Stimulated activated CD4-positive, alpha-beta T cell treated with anti-CD3 and anti-CD28 coated beads, Interleukin-15, amount 100 ng/mL, for 48 hours (primary cell): ENCODE measurements around the gene CHI3L2.
A peak's percentile ranks its signal among the peaks of the same experiment; 100 is the strongest.

Source experiments
- DNase-seq, 2 donors: peaks; one replicate each; pipeline ENCODE4 v3.0.0-alpha.2; 2020; ENCODE audit warnings: low read depth in 2 of 2

The CHI3L2 gene

DNA sequence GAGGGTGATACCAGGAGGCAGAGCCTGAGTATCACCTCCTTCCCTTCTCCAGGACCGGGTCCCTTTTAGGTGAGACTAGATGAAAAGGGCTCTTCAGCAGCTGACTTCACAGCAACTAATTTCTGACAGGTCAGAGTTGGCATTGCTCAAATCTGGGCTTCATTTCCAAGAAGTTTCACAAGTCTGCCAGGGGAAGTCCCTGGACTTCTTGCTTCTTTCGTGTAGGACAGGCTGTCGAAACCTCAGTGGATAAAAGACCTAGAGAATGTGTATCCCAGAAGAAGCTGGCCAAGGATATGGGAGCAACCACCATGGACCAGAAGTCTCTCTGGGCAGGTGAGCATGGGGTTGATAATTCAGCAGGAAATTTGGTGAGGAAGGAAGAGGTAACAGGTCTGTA is at the start of gene CHI3L2:
Gene CHI3L2, plus strand, starts transcription at position 280 of the 400 bp plus-strand sequence. Its CDS starts 17 bp downstream, at position 297.
- no peak for DNase-seq

DNA sequence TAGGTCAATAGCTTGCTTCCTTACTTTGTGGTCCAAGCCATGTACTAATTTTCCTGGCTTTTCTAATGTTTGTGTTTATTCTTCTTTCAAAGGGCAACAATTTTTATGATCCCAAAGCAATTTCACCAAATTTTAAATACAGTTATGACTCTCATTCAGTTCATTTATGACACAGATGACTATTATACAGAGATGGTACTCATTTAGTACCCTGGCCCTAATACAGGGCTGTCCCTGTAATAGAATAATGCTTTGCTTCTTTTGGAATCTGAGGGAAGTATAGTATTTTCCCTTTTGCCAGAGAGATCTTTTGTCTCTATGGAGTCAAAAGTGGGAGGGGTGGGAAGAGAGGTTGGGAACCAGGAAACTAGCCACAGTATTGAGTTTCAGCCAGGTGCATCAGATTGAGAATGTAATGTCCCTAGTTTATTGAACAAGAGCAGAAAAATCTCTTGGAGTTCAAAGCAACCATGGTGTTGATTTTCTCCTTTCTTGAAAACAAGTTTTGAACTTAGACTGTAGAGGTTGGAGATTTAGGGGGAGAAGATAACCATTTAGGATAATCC is 47.5 kb upstream of the CHI3L2 start:
- no peak for DNase-seq

DNA sequence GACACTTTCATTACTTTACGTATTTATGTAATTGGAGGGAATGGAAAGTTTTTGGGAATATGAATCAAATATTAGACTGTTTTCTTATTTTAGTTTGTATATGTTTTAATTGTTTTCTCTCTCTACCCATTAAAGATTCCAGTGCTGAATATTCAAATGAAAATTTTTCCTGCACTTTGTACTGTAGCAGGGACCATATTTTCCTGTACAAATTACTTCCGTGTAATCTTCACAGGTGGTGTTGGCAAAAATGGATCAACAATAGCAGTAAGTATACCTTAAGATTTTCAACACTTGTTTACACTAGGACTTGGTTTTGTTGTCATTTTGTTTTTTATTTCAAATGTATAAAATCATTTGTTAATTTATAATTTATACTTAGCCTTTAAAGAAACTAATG is 45.5 kb upstream of the CHI3L2 start:
- DNase-seq = no peak

GRCh38 chr1:111183308-111184069 is 44.0 kb upstream of the CHI3L2 start:
- DNase-seq = no peak

DNA sequence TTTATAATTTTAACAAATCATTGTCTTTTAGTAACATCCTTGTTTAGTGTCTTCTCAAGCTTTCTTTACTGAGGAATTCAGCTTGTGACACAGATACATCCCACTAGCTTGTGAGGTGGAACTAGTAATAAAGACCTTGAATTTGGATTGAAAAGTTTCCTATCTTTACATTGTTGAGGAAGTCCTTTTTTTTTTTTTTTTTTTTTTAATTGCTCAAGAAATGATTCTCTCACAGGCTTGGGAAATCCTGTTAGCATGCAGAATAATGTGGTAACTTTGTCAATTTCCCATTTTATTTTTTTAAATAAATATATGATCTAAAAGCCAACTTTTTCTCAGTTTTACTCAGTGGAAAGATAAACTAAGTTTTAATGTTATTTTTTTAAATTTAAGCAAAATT is 42.9 kb upstream of the CHI3L2 start:
- DNase-seq = no peak

- no peak for DNase-seq
These were observed 36.5 kb upstream of the CHI3L2 start for GRCh38 chr1:111190931-111191451.

DNA sequence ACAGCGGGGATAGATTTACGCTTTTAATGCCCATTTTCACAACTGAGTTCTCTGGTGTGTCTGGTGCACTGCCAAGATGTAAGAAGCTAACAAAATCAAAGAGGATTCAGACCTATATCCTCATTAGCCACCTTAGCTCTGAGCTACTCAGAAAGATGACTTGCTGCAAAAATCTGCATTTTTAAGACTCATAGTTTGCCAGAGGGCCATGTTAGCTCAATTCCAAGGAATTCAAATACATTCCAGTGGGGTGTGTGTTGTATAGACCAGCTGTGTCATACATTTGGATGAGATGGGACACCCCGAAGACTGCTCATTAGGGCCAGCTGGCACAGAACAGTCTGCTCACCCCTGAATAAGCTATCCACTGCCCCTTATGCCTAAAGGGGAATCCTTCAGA is 36.0 kb upstream of the CHI3L2 start:
- DNase-seq = no peak

DNA sequence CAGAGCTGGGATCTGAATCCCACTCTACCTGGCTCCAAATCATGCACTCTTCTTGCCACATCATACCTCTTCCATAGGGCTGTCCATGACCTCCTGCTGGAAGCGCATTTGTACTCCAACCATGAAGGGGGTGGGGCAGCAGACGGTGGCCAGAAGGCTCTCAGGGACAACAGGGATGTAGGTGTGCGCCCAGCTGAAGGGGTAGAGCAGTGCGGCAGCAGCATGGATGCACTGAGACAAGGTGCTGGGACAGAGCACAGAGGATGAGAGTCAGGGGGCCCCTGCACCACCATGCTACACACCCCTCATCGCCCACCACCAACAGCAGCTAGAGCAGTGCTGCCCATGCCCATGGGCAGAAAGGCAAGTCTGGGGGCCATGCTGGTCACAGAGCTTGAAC is 35.4 kb upstream of the CHI3L2 start:
- no peak for DNase-seq

- no peak for DNase-seq
These were observed 34.6 kb upstream of the CHI3L2 start for GRCh38 chr1:111192658-111193519.

- DNase-seq = no peak
These were observed 33.6 kb upstream of the CHI3L2 start for GRCh38 chr1:111193712-111194480.

GRCh38 chr1:111195002-111195684 is 32.4 kb upstream of the CHI3L2 start:
- DNase-seq = no peak

GRCh38 chr1:111196213-111196612 is 31.3 kb upstream of the CHI3L2 start:
- no peak for DNase-seq

- peak in 1 of 2 donors; percentile 41 for DNase-seq
These were observed 29.8 kb upstream of the CHI3L2 start for GRCh38 chr1:111197598-111198284.

- DNase-seq = no peak
These were observed 28.7 kb upstream of the CHI3L2 start for GRCh38 chr1:111198836-111199235.

GRCh38 chr1:111199329-111199728 is 28.2 kb upstream of the CHI3L2 start:
- no peak for DNase-seq

DNA sequence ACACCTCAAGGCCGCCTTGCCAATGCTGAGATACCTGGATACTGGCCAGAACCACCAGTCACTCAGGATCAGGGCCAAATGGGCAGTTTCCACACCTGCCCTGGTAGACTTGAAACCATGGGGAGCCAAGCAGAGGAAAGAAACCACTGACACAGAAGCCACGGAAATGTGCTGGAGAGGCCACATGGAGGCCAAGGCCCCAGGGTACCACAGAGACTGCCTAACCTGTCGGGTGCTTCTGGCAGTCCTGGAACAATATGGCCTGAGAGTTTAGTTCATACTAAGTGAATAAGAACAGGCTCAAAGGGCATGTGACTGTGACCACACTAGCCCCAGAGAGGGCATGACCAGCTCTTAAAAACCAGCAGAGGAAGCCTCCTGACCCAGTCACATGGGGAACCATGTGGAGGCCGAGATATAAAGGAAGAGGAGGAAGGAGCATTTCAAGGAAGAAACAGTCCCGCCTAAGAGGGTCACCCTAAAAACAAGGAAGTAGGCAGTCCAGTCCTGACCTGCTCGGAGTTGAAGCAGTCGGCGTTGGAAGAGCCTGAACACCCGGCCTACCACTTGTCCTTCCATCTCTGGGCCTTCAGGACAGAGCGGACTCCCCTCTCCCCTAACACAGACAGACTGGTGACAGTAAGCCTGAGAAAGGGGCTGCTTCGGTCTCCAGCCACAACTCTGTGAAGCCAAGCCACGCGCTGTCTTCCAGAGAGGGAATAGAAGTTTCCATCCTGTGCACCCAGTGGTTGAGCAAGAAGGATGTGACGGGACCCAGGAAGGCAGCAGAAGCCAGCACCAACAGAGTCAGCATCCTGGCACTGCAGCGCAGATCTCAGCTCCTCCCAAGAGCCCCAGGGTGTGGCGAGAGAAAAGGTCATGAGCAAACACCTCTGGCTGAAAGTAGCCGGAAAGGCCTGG is 27.4 kb upstream of the CHI3L2 start, which contains the start of gene DENND2D:
Gene DENND2D, minus strand, starts transcription at position 766 of the 921 bp plus-strand sequence. Its CDS starts 187 bp downstream, at position 579.
- DNase-seq = peak; percentile 61 to 68

- DNase-seq = no peak
These were observed 26.7 kb upstream of the CHI3L2 start for GRCh38 chr1:111200802-111201161.

GRCh38 chr1:111201275-111202090 is 26.0 kb upstream of the CHI3L2 start:
- no peak for DNase-seq
